Ectodermal cell (in vitro differentiated cells): Measurements from ENCODE around the gene PPP1R14C.

Experiments
- H3K27ac ChIP-seq: 2 replicates; pipeline ENCODE4 v1.7.0; 2013; ENCODE audit warnings: mild to moderate bottlenecking, low read depth, low read length; ENCODE audit not compliant: insufficient read depth, poor library complexity, severe bottlenecking
- H3K27me3 ChIP-seq: 2 replicates; pipeline ENCODE4 v1.7.0; 2013; ENCODE audit warnings: mild to moderate bottlenecking, low read length; ENCODE audit not compliant: insufficient read depth, control insufficient read depth, poor library complexity, severe bottlenecking
- H3K36me3 ChIP-seq: one replicate; pipeline ENCODE4 v1.7.0; 2013; ENCODE audit warnings: low read length; ENCODE audit not compliant: control insufficient read depth, insufficient read depth
- H3K4me1 ChIP-seq: one replicate; pipeline ENCODE4 v1.7.0; 2013; ENCODE audit warnings: low read length; ENCODE audit not compliant: control insufficient read depth, insufficient read depth
- H3K4me3 ChIP-seq: 2 replicates; pipeline ENCODE4 v1.7.0; 2013; ENCODE audit warnings: low read depth, low read length, control low read depth; ENCODE audit not compliant: insufficient read depth
- H3K9me3 ChIP-seq: 2 replicates; pipeline ENCODE4 v1.7.0; 2013; ENCODE audit warnings: mild to moderate bottlenecking, low read length, moderate library complexity; ENCODE audit not compliant: control insufficient read depth
- WGBS, 2 experiments: methylation state at CpG; one replicate each; pipeline ENCODE4 v1.1.7; 2013; ENCODE audit warnings: missing lambda C conversion rate in 2 of 2; 5-methylcytosine and 5-hydroxymethylcytosine counted together

PPP1R14C gene

DNA sequence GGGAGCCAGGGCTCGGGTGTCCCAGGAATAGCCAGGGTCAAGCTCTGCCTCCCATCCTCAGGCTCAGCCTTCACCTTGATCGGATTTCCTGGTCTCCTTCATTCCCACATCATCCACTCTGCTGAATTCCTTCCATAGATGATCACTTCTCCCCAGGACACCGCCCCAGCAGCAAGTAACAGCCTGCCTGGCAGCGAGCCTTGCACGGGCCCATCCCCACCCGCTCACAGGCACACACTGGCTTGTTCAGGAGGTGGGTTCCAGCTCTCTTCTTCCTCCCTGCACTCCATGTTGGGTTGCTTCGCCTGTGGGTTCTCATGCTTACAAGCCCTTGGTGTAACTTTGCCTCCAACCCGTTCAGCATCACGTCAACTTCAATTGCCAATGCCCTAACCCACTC lies 113.0 kb downstream of the PPP1R14C start:
- H3K27ac ChIP-seq: no peak overlapping the region
- no peak overlapping the region for H3K4me3 ChIP-seq
- no peaks in the 10 kb centered on the region for H3K4me1 ChIP-seq
- H3K27me3 ChIP-seq: no peaks in the 10 kb centered on the region
- H3K36me3 ChIP-seq: no peaks in the 10 kb centered on the region
- WGBS, 2 experiments: 95 to 97% methylated on average over 9 of the region's 9 CpGs
- no peaks in the 10 kb centered on the region for H3K9me3 ChIP-seq

DNA sequence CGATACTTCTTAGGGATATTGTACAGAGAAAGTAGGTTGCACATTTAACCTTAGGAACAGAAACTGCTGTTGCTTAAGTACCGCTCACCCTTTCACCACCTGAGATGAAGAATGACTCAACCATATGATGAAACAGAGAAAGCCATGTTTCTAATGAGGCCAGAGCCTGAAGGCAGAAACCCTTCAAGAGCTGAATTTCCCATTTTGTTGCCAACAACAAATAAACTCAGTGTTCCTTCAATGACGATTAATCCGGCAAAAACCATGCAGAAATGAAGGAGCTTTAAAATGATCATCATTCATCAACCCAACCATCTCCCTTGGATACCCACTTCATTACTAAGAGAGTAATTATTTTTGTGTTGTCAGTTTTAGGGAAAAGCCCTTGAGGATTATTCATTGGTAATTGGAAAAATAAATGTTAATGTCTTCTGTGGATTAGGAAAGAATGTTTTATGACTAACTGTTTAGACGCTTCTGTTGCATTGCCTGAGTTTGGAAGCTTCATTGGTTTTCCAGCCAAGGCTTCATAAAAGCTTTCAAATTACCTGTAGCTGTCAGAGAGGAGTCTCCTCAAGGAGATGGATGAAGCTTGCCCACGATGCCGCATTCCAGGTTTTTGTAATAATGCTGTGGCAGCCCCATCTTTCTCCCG lies 113.9 kb downstream of the PPP1R14C start:
- Histone ChIP-seq H3K4me1 (no peaks in the 10 kb centered on the region), H3K36me3 (no peaks in the 10 kb centered on the region), H3K27me3 (no peaks in the 10 kb centered on the region), H3K9me3 (no peaks in the 10 kb centered on the region), H3K4me3 (no peak overlapping the region), H3K27ac (no peak overlapping the region)
- WGBS, 2 experiments: 95 to 96% methylated on average over 8 of the region's 8 CpGs

DNA sequence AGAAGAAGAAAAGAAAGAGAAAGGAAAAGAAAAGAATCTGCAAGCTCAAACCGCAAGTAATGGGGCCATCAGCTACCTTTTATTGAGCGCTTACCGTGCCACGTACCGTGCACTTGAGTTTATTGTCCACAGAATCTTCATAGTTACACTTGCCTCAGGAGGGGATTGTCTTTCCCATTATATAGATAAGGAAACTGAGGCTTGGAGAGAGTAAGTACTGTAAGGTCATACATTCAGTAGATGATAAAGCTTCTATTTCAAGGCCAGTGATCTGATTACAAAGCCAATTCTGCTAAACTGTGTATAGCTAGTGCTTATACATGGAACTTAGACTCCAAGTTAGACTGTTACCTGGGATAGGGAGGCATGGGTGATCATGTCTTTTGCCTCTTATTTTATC lies 115.5 kb downstream of the PPP1R14C start:
- Histone ChIP-seq H3K36me3 (no peaks in the 10 kb centered on the region), H3K4me1 (no peaks in the 10 kb centered on the region), H3K27me3 (no peaks in the 10 kb centered on the region)

DNA sequence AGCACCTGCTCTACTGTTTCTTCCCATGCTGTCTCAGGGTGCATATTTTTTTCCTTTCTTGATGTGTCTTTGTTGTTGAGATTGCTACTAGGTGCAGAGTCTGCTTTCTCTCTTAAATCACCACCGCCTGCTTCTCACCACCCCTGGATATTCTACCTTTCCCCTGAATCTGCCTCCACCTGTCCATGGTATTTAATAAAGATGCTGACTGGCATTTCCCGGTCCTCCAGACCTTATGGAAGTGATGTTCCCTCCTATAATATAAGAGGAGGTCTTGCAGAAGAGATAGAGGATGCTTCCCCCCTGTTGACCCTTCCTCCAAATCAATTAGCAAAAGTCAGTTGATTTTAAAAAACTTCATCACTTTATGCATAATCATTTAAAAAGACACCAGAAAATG lies 118.1 kb downstream of the PPP1R14C start:
- 95 to 100% methylated on average over 1 to 2 of the region's 2 CpGs for WGBS, 2 experiments
- Histone ChIP-seq H3K9me3 (no peaks in the 10 kb centered on the region), H3K36me3 (no peaks in the 10 kb centered on the region), H3K4me1 (no peaks in the 10 kb centered on the region), H3K27me3 (no peaks in the 10 kb centered on the region), H3K27ac (no peak overlapping the region), H3K4me3 (no peak overlapping the region)

More for the DNA sequence above, 115.5 kb downstream of the PPP1R14C start:
- 95 to 99% methylated on average over 5 of the region's 5 CpGs for WGBS, 2 experiments
- no peaks in the 10 kb centered on the region for H3K9me3 ChIP-seq
- no peak overlapping the region for H3K4me3 ChIP-seq
- no peak overlapping the region for H3K27ac ChIP-seq

DNA sequence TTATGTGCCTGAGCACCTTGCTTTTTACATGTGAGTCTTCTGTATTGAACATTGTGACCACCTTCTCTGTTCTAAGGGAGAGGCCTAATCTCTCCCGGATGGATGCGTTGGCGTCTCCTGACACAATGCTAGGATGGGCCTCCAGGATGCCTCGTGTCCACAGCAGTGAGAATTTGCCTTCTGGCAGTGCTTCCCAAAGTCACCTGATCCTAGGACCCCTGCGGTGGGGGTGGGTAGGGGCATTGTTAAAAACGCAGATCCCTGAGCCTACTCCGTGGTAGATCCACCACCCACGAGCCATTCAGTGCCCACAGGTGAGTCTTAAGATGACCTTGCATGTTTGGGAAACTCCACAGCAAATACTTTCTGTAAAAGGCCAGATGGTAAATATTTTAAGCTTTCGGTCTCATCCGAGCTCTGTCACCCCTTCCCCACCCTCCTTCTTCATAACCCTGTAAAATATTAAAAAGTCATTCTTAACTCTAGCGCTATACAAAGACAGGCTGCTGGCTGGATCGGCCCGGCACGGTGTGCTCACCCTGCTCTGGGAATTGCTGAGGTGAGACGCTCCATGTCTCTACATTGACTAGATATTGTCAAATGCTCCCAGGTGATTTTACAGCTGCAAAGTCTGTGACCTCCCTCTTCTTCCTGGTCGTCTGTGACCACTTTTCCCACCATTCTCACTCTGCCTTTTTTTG lies 119.3 kb downstream of the PPP1R14C start:
- H3K4me3 ChIP-seq: no peak overlapping the region
- no peaks in the 10 kb centered on the region for H3K4me1 ChIP-seq
- no peak overlapping the region for H3K27ac ChIP-seq
- no peaks in the 10 kb centered on the region for H3K9me3 ChIP-seq
- H3K36me3 ChIP-seq: no peaks in the 10 kb centered on the region
- 69% methylated on average over 16 of the region's 16 CpGs for WGBS, 2 experiments
- no peaks in the 10 kb centered on the region for H3K27me3 ChIP-seq

DNA sequence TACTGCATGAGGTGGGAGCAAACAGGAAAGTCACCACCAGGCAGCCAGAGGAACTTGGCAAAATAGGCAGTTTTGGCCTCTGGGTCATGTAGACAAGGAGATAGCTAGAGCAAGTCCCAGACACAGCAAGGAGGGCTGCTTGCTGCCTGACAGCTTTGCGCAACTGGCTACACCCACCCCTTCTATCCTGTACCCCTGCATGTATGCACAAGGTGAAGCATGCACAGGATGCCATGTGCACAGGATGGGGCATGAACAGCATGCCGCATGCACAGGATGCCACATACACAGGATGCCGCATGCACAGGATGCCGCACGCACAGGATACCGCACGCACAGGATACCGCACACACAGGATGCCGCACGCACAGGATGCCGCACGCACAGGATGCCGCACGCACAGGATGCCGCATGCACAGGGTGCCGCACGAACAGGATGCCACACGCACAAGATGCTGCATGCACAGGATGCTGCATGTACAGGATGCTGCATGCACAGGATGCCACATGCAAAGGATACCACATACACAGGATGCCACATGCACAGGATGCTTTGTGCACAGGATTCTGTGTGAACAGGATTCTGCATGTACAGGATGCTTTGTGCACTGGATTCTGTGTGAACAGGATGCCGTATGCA lies 121.0 kb downstream of the PPP1R14C start:
- H3K36me3 ChIP-seq: no peaks in the 10 kb centered on the region
- H3K27ac ChIP-seq: no peak overlapping the region
- no peaks in the 10 kb centered on the region for H3K4me1 ChIP-seq
- no peaks in the 10 kb centered on the region for H3K27me3 ChIP-seq
- H3K9me3 ChIP-seq: no peaks in the 10 kb centered on the region
- H3K4me3 ChIP-seq: no peak overlapping the region
- 91 to 94% methylated on average over 19 of the region's 19 CpGs for WGBS, 2 experiments

DNA sequence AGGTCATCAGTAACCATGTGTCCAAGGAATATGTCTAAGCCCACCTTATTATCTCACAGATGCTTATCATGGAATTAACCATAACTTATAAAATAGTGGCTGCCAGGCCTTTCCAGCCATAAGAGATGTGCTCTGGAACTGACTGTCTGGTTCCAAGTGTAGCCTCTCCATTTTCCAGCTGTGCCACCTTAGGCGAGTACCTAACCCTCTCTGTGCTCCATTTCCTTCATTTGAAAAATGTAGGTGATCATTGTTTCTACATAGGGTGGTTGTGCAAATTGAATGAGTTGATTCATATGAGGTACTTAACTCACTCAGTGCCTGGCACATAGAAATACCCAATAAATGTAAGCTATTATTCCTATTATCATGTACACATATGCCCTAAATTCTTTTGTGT lies 123.5 kb downstream of the PPP1R14C start:
- 88 to 100% methylated on average over 1 of the region's 1 CpG for WGBS, 2 experiments
- Histone ChIP-seq H3K9me3 (no peaks in the 10 kb centered on the region), H3K4me1 (no peaks in the 10 kb centered on the region), H3K27me3 (no peaks in the 10 kb centered on the region), H3K4me3 (no peak overlapping the region), H3K27ac (no peak overlapping the region), H3K36me3 (no peaks in the 10 kb centered on the region)

DNA sequence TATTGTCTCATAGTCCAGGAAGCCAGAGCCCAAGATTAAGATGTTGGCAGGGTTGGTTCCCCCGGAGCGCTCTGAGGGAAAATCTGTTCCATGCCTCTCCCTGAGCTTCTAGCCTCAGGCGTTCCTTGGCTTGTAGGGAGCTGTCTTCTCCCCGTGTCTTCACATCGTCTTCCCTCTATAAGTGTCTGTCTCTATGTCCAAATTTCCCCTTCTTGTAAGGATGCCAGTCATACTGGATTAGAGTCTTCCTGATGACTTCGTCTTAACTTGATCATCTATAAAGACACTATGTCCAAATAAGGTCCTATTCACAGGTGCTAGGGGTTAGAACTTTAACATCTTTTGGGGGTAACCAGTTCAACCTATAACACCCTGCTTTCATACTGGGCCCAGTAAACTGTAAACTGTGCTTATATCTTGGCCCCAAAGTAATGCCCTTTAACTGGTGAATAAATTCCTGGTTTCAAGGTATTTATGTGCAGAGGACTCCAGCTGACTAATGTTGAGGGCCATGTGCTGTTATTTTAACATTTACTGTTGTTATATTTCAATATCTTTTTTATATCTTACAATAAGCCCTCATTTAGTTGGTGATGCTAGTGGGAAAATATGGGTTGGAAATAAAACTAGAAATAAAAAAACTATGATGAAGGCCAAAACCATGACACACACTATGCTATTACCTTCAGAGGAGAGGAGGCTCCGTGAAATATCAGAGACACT lies 124.3 kb downstream of the PPP1R14C start:
- Histone ChIP-seq H3K4me3 (no peak overlapping the region), H3K27me3 (no peaks in the 10 kb centered on the region), H3K36me3 (no peaks in the 10 kb centered on the region), H3K27ac (no peak overlapping the region), H3K9me3 (no peaks in the 10 kb centered on the region), H3K4me1 (no peaks in the 10 kb centered on the region)
- 95 to 96% methylated on average over 7 of the region's 7 CpGs for WGBS, 2 experiments

DNA sequence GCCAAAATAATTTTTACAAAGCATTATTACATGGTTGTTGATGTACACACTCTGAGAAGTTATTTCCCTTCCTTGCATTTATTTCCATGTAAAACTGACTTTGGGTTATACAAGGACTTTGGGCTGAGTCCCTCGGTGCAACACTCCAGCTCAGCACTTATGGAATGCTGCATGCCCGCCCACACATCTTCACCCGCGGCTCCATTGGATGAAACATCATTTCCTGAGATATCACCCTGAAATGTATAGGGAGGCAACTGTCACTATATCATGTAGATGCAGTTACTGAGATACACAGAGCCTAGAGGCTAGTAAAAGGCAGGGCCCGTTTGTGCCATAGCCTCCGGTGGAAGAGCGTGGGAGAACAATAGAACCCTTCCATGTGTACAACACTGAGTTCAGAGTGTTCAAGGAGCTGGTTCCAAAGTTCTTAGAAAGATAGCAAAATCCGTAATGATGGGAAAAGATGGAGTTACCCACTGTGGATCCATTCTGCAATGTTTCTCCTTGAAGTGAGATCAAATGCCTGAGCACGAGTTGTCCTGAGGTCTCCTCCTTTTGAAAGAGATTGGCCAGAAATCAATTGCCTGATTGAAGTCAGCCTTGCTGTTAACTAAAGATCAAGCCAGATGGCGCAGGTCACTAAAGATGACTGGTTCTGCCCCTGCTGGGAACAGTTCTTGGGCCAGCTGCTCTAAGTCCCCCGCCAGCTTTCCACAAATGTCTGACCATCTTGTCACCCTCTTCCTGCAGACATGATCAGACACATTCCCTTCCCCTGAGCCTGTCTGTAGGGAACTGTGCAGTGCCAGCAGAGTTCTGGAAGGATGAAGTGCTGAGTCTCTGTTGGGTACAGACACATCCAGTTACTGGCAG lies 125.1 kb downstream of the PPP1R14C start:
- Histone ChIP-seq H3K36me3 (no peaks in the 10 kb centered on the region), H3K9me3 (no peaks in the 10 kb centered on the region), H3K27me3 (no peaks in the 10 kb centered on the region), H3K27ac (no peak overlapping the region), H3K4me1 (no peaks in the 10 kb centered on the region), H3K4me3 (no peak overlapping the region)
- 90 to 93% methylated on average over 11 of the region's 11 CpGs for WGBS, 2 experiments
